PC-3 (cell line): ENCODE data around the gene PLD4. TPM values are rescaled to one million over a fixed set of nuclear protein-coding genes. Genes with fewer than 3 reads are reported as not detected.

Experiments
- ATAC-seq: fragments of 200-7000 bp; cut with Tn5 transposase; 2 replicates; pipeline ENCODE4 v1.9.1; 2020; ENCODE audit warnings: mild to moderate bottlenecking, moderate library complexity
- BruUV-seq: library from RNA; stranded (reverse); fragments of 400-500 nt; replicated peaks from 2 replicates; lab custom pipeline; 2021; lab: Mats Ljungman, UMichigan
- CTCF ChIA-PET: fragments of 300-600 bp; sonication (Branson Sonifier 250); formaldehyde crosslinking; loops from one replicate; lab custom pipeline; 2022; ENCODE audit warnings: antibody characterized with exemption; lab: Charles Lee
- POLR2A ChIA-PET: fragments of 300-600 bp; sonication (Branson Sonifier 250); formaldehyde crosslinking; loops from one replicate; lab custom pipeline; 2022; ENCODE audit warnings: antibody characterized with exemption; ENCODE audit not compliant: unreplicated experiment; lab: Charles Lee
- DNase-seq: peaks from one replicate; pipeline ENCODE4 v3.0.0-alpha.2; 2015
- H2AFZ ChIP-seq: fragments of 300-600 bp; sonication (generic); 2 replicates; pipeline ENCODE4 v1.6.0; 2016; ENCODE audit warnings: antibody characterized with exemption, low read length
- H3F3A ChIP-seq: fragments of 300-600 bp; sonication (generic); one replicate; pipeline ENCODE4 v1.6.0; 2017; ENCODE audit warnings: antibody characterized with exemption, low read length, control low read depth, mild to moderate bottlenecking; ENCODE audit not compliant: unreplicated experiment
- H3K27ac ChIP-seq: fragments of 300-600 bp; sonication (generic); 2 replicates; pipeline ENCODE4 v1.5.1; 2016; ENCODE audit warnings: mild to moderate bottlenecking, low read length
- H3K27me3 ChIP-seq: fragments of 300-600 bp; sonication (generic); 2 replicates; pipeline ENCODE4 v1.6.1; 2016; ENCODE audit warnings: low read length, mixed read lengths
- H3K36me3 ChIP-seq: fragments of 300-600 bp; sonication (generic); 2 replicates; pipeline ENCODE4 v1.6.1; 2016; ENCODE audit warnings: low read depth, mixed run types, low read length, mixed read lengths
- H3K4me1 ChIP-seq: fragments of 300-600 bp; sonication (generic); 2 replicates; pipeline ENCODE4 v1.5.1; 2016; ENCODE audit warnings: low read length; ENCODE audit not compliant: insufficient read depth
- H3K4me2 ChIP-seq: fragments of 300-600 bp; sonication (generic); 2 replicates; pipeline ENCODE4 v1.6.0; 2016; ENCODE audit warnings: low read length
- H3K4me3 ChIP-seq: fragments of 300-600 bp; sonication (generic); 2 replicates; pipeline ENCODE4 v1.5.1; 2016; ENCODE audit warnings: mild to moderate bottlenecking, low read length, mixed read lengths
- H3K79me2 ChIP-seq: fragments of 300-600 bp; sonication (generic); 2 replicates; pipeline ENCODE4 v1.6.1; 2017; ENCODE audit warnings: low read length, mixed read lengths
- H3K9ac ChIP-seq: fragments of 300-600 bp; sonication (generic); 2 replicates; pipeline ENCODE4 v1.6.0; 2016; ENCODE audit warnings: mild to moderate bottlenecking, low read length
- H3K9me2 ChIP-seq: fragments of 300-600 bp; sonication (generic); replicated peaks from 2 replicates; pipeline ENCODE4 v1.6.1; 2016; ENCODE audit warnings: mixed run types, low read length, mixed read lengths
- H3K9me3 ChIP-seq: fragments of 300-600 bp; sonication (generic); 2 replicates; pipeline ENCODE4 v1.6.1; 2016; ENCODE audit warnings: low read length, mixed read lengths
- H4K20me1 ChIP-seq: fragments of 300-600 bp; sonication (generic); 2 replicates; pipeline ENCODE4 v1.6.1; 2016; ENCODE audit warnings: low read length, mixed read lengths
- EZH2 ChIP-seq: fragments of 300-600 bp; sonication (generic); IDR thresholded peaks from one replicate; pipeline ENCODE4 v1.6.1; 2017; ENCODE audit warnings: antibody characterized with exemption, mild to moderate bottlenecking, low read length; ENCODE audit not compliant: unreplicated experiment
- EZH2phosphoT487 ChIP-seq: fragments of 300-600 bp; sonication (generic); IDR thresholded peaks from 2 replicates; pipeline ENCODE4 v1.6.1; 2018; ENCODE audit warnings: mild to moderate bottlenecking, antibody characterized with exemption, low read length, borderline replicate concordance
- intact Hi-C: fragments of 100-400 bp; cut with micrococcal nuclease; formaldehyde crosslinking; loops from 2 replicates; pipeline ENCODE4 v1.9.0; 2023
- total RNA-seq: library from RNA; depleted of rRNA; stranded (reverse); fragments of >200 nt; gene quantifications from 2 replicates; pipeline ENCODE4 v1.2.3, GENCODE V29; 2014
- TF ChIP-seq, protein P1 (sequence below): fragments of 300-600 bp; sonication (generic); conservative IDR thresholded peaks from 2 replicates; pipeline ENCODE4 v1.5.1; 2017; ENCODE audit warnings: antibody characterized with exemption, low read depth, mild to moderate bottlenecking, low read length

PLD4 gene
- total RNA-seq, 1 experiment from 2014 or later = 0.04 TPM

- no peak for TF ChIP-seq EZH2phosphoT487
- no peak for TF ChIP-seq EZH2
- TF ChIP-seq, protein P1, sequence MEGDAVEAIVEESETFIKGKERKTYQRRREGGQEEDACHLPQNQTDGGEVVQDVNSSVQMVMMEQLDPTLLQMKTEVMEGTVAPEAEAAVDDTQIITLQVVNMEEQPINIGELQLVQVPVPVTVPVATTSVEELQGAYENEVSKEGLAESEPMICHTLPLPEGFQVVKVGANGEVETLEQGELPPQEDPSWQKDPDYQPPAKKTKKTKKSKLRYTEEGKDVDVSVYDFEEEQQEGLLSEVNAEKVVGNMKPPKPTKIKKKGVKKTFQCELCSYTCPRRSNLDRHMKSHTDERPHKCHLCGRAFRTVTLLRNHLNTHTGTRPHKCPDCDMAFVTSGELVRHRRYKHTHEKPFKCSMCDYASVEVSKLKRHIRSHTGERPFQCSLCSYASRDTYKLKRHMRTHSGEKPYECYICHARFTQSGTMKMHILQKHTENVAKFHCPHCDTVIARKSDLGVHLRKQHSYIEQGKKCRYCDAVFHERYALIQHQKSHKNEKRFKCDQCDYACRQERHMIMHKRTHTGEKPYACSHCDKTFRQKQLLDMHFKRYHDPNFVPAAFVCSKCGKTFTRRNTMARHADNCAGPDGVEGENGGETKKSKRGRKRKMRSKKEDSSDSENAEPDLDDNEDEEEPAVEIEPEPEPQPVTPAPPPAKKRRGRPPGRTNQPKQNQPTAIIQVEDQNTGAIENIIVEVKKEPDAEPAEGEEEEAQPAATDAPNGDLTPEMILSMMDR = no peak
- H3K27me3 ChIP-seq = no peaks in the 10 kb centered on the region
- no peak overlapping the region for H3K27ac ChIP-seq
- intact Hi-C loops = no loop called here
- ATAC-seq (no peak), DNase-seq (no peak)
- CTCF ChIA-PET = interaction anchor here (0.6 kb wide), 1 partner anchor 53 kb away, joined by 5 read pairs; no protein-coding TSS in a partner anchor
- POLR2A ChIA-PET = no interaction called here
- no peak overlapping the region for H3K4me2 ChIP-seq
- no peak overlapping the region for H3K4me3 ChIP-seq
- H3K79me2 ChIP-seq = no peaks in the 10 kb centered on the region
- no peak overlapping the region for H3K9ac ChIP-seq
- no peaks in the 10 kb centered on the region; the same call in 1 of the 2 replicates for H3K36me3 ChIP-seq
- no peaks in the 10 kb centered on the region for H3K9me3 ChIP-seq
- no peaks in the 10 kb centered on the region for H3F3A ChIP-seq
- no peaks in the 10 kb centered on the region for H3K9me2 ChIP-seq
- H4K20me1 ChIP-seq = no peaks in the 10 kb centered on the region
- H3K4me1 ChIP-seq = no peaks in the 10 kb centered on the region
- no peak overlapping the region for H2AFZ ChIP-seq
- no TSS peak for BruUV-seq
Measured at GRCh38 chr14:104898195-104898558, 26.5 kb upstream of the PLD4 start.

GRCh38 chr14:104898870-104899510 is 25.7 kb upstream of the PLD4 start:
- DNase-seq (no peak), ATAC-seq (no peak)
- Histone ChIP-seq H3K27ac (no peak overlapping the region), H3K4me2 (no peak overlapping the region), H3K79me2 (no peaks in the 10 kb centered on the region), H3F3A (no peaks in the 10 kb centered on the region), H3K9me2 (no peaks in the 10 kb centered on the region), H3K9ac (no peak overlapping the region), H3K27me3 (peaks cover 4% of the 10 kb centered on the region; the same call in 1 of the 2 replicates), H3K36me3 (no peaks in the 10 kb centered on the region; the same call in 1 of the 2 replicates), H4K20me1 (no peaks in the 10 kb centered on the region), H3K4me3 (no peak overlapping the region), H2AFZ (no peak overlapping the region), H3K4me1 (no peaks in the 10 kb centered on the region), H3K9me3 (no peaks in the 10 kb centered on the region)
- CTCF ChIA-PET = interaction anchor here (0.6 kb wide), 1 partner anchor 54 kb away, joined by 5 read pairs; no protein-coding TSS in a partner anchor
- TF ChIP-seq EZH2 = no peak
- intact Hi-C loops = no loop called here
- no TSS peak for BruUV-seq
- POLR2A ChIA-PET = interaction anchor here (0.6 kb wide), 1 partner anchor 35 kb away, joined by 8 read pairs; no protein-coding TSS in a partner anchor

- DNase-seq (no peak), ATAC-seq (no peak)
- H3K4me1 ChIP-seq = no peaks in the 10 kb centered on the region
- no peaks in the 10 kb centered on the region for H3F3A ChIP-seq
- H2AFZ ChIP-seq = no peak overlapping the region
- no peaks in the 10 kb centered on the region for H3K9me3 ChIP-seq
- no peaks in the 10 kb centered on the region for H3K36me3 ChIP-seq
- no peak overlapping the region for H3K27ac ChIP-seq
- intact Hi-C loops = no loop called here
- POLR2A ChIA-PET = no interaction called here
- TF ChIP-seq EZH2phosphoT487 = no peak
- TF ChIP-seq, protein P1 = no peak
- no TSS peak for BruUV-seq
- H3K4me3 ChIP-seq = no peak overlapping the region
- H4K20me1 ChIP-seq = no peaks in the 10 kb centered on the region
- no peak overlapping the region for H3K4me2 ChIP-seq
- no peaks in the 10 kb centered on the region for H3K79me2 ChIP-seq
- CTCF ChIA-PET = no interaction called here
- peaks cover 7% of the 10 kb centered on the region; the same call in 1 of the 2 replicates for H3K27me3 ChIP-seq
- H3K9me2 ChIP-seq = no peaks in the 10 kb centered on the region
- no peak overlapping the region for H3K9ac ChIP-seq
Measured at GRCh38 chr14:104899781-104900180, 24.9 kb upstream of the PLD4 start.
